Myocyte (in vitro differentiated cells): ENCODE results near the gene CPXM2. TPM values are rescaled to one million over a fixed set of nuclear protein-coding genes. Genes with fewer than 3 reads are reported as not detected.

Experiments
- DNase-seq: peaks from one replicate; pipeline ENCODE4 v3.0.0-alpha.2; 2012; ENCODE audit warnings: low read depth
- polyA plus RNA-seq: library from polyadenylated mRNA; unstranded; fragments of >200 nt; gene quantifications from one replicate; pipeline ENCODE4 v1.2.1, GENCODE V29; 2012; ENCODE audit warnings: missing spikeins
- total RNA-seq: library from RNA; depleted of rRNA; stranded (reverse); fragments of >200 nt; gene quantifications from 2 replicates; pipeline ENCODE4 v1.2.3, GENCODE V29; 2014

CPXM2 gene
- not detected in 2 replicates for total RNA-seq
- polyA plus RNA-seq: 0.04 TPM

DNA sequence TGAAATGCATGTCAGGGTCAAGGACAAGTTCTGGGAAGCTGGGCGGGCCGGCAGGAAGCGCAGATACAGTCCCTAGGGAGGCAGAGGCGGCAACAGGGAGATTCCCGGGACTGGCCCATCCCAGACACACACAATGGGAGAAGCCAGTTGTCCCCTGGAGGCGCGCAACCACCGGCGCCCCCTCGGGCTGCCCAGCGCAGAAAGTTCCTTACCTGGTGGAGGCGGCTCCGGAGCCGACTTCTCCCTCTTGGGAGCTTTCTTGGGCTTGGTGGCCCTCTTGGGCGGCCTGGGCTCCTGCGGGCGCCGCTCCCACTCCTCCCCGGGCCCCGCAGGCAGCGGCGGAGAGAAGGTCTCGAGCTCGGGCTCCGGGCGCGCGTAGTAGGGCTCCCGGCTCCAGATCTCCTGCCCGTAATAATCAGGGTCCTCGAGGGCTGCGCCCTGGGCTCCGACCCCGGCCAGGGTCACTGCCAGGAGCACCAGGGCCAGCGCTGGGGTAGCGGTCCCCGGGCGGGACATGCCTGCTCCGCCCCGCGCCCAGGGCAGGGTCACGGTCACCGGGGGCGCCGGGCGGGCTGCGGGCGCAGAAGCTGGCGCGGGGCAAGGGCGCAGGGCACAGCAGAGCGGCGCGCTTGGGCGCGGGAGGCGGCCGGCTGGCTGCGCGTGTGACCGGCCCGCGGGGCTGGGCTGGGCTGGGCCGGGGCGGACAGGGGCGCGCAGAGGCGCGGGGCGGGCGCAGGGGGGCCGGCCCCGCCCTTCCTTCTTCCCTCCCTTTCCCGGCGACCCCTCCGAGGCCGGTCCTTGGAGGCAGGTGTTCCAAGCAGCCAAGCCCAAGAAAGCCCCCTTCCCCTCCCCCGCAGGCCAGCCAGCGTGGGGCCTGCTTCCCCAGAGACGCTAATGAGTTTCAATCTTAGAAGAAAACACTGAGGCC lies at the start of gene CPXM2:
Gene CPXM2, minus strand, starts transcription at position 664 of the 928 bp plus-strand sequence. Its CDS starts 148 bp downstream, at position 516.
- no peak for DNase-seq

DNA sequence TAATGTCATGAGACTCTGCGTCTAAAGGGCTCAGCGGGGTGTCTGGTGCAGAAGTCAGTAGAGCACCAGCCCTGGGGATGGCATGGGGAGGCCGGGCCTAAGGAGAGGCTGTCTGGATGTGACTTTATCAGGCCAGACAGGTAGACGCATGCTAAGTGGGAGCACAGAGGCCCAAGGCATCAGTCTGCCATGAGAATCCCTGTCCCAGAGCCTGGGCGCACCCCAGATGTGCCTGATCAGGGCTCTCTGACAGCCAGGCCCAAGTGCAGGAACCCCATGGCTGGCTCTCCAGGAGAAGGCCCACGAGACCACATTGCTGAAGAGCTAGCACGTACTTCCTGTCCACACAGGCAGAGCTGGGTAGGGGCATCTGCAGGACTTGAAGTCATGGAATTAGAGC lies 48.0 kb upstream of the CPXM2 start:
- DNase-seq: no peak

DNA sequence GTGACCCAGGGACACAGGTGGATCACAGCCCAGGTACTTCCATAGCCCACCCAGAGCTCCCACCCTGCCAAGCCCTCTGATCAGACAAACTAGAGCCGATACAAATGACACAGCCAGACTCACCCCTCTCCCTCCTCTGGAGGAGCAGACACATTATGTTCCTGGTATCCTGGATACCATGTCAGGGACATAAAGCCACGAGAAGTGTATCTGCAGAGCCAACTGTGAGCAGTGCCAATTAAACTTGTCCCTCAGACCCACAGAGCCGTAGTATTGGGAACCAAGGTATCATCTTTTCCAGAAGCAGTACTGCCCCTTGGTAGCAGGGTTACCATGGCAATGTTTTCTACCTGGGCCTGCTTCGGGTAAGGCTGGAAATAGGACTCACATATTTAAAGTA lies 47.3 kb upstream of the CPXM2 start:
- DNase-seq: no peak

DNA sequence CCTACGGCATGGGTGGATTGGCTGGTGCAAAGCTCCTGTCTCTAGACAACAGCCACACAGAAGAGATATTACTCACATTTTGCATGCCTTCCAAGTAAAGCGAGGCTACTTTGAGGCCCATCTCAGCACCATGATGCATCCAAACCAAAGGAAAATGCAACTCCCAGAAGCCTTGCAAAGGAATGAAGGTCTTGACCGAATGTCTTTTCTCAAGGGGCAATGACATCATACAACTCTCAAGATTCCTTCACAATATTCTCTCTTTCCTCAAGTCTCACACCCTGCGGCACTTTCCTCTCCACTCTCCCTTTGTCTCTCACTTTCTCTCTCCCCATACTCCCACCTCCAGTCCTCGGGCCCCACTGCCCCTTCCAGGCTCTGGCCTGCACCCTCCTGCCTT lies 44.8 kb upstream of the CPXM2 start:
- DNase-seq: no peak

DNA sequence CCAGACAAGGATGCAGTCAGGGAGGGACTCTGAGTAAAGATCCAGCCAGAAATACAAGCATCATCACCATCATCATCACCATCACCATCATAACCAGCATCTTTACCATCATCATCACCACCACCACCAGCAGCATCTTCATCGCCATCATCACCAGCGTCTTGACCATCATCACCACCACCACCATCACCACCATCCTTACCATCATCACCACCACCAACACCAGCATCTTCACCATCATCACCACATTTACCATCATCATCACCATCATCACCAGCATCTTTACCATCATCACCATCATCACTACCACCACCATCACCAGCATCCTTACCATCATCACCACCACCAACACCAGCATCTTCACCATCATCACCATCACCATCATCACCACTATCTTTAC lies 44.1 kb upstream of the CPXM2 start:
- DNase-seq: no peak

DNA sequence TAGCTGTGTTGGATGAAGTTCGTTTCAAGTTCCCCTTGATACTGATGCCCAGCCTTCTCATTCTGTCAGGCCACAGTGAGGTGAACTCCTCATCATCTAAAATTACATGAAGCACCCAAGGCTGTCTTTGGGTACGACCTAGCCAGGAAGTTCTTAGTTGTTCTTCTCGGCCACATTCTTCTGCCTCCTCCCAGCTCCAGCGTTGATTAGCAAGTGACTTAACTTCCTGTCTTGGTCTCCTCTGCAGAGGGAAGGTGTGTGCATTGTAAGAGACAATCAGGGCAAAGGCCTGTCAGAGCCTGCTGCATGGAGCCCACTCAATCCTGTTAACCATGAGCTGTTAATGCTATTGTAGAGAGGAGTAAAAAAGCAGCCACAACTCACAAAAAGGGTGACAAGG lies 43.2 kb upstream of the CPXM2 start:
- no peak for DNase-seq

DNA sequence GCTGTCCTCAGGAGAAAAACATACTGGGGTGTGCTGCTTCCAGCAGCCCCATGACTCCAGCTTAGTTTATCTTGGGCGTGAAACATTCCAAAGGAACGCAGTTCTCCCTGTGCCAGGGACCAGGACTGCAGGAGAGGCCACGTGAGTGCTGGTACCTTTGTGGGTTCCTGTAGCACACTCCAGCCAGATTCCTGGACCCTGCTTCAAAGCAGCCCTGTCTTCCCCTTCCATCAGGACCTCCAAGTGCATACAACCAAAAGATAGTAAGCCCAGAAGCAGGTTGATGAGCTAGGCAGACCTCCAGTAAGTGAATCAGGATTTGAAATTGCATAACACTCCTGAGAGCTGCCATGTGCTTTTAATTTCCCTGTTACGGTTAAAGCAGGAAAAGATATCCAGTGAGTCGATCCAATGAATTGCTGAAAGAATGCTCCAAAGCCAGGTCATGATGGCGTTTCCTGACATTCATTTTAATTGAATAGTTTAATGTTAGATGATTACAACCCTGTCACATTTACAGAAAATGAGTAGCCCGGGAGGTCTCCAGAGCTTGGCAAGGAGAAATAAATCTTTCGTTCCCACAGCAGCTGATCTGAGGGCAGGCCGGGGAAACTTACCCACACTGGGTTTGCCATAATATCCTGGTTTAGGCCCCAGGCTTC lies 38.9 kb upstream of the CPXM2 start:
- DNase-seq: no peak

DNA sequence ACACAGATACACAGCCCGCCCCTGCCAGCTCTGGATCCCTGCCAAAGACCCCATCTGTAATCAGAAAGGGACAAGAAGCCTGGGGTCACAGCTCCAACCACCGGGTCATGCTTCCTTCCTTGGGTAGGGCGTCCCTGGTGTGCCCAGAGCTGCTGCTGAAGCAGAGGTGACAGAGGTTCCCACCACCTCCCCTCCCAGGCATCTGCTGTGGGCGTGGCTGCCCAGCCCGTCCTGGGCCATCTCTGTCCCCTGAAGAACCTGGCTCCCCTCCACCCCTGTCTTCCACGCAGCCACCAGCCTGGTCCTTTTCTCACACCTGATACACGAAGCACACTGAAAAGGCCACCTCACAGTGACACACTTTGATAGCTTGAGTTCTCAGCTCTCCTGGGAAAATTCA lies 38.2 kb upstream of the CPXM2 start:
- no peak for DNase-seq

DNA sequence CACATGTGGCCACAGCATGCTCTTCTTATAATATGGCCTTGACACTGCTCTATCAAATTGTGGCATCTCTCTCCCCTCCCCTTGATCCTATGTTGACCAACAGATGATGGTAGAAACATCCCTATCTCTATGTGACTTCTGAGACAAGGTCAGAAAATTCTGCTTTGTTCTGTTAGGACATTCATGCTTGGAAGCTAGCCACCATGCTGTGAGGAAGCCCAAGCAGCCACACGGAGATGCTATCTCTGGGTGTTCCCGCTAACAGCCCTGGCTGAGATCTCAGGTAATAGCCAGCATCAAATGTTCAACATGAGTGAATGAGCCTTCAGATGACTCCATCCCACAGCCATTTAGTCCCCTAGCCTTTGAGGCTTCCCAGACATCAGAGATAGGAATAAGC lies 36.8 kb upstream of the CPXM2 start:
- DNase-seq: no peak

DNA sequence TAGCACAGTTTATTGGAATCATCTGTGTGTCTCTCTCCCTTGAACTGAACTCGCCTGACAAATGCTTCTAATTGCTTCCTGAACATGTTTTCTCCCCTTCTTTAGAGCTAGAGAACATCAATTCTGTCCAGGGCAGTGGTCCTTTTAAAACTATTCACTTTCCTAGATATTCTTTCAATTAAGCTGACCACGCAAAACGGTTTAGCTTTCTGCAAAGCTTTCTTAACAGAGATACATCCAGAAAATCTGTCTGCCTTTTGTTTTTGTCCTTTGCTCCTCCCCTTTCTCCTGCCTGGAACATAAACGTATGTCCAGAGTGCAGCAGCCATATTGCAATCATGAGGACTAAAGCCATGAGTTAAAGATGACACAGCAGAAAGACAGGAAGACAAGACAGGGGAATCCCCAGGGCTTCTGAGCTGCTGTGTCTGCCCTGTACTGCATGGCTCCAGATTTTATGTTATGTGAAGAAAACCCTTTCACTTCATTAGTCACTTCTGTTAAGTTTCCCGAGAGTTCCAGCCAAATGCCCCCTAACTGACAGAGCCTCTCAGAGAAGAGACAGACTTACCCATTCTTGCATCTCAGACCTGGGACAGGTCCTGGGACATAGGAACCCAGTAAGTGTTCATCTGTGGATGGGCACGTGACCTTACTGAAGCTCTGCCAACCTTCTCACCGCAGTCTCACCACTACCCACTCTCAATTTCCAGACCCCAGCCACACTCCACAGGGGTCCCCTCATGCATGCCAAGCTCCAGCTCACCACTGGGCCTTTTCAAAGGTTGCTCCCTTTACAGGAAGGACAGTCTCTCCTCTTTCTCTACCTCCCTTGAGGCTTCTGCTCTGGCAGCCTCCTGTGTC lies 35.0 kb upstream of the CPXM2 start:
- no peak for DNase-seq

DNA sequence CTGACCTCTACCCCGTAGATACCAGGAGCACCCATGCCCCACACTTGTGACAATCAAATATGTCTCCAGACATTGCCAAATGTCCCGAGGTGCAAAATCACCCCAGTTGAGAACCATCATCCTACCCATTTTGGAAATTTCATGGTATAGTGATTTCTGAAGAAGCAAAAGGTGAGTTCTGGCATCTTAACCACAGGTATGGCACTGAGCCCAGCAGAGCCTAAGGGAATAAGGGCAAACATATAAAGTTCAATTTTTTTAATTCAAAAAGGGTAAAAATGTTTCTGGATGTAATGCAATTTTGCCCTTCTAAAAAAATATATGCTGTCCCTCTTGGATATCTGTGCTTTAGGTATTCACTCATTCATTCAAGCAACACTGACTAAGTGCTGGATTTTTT lies 30.5 kb upstream of the CPXM2 start:
- DNase-seq: no peak

DNA sequence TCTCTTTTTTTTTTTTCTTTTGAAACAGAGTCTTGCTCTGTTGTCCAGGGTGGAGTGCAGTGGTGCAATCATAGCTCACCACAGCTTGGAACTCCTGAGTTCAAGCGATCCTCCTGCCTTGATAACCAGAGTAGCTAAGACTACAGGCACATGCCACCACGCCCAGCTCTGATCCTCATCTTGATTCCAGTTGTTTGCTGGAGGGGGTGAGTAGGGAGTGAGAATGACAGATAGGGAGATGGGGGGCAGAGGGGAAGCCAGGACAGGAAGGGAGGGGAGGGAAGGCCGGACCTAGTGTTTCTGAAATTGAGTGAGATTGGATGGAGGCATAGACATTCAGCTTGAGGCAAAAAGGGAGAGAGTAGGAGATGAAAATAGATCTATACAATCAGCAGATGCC lies 25.2 kb upstream of the CPXM2 start:
- no peak for DNase-seq

DNA sequence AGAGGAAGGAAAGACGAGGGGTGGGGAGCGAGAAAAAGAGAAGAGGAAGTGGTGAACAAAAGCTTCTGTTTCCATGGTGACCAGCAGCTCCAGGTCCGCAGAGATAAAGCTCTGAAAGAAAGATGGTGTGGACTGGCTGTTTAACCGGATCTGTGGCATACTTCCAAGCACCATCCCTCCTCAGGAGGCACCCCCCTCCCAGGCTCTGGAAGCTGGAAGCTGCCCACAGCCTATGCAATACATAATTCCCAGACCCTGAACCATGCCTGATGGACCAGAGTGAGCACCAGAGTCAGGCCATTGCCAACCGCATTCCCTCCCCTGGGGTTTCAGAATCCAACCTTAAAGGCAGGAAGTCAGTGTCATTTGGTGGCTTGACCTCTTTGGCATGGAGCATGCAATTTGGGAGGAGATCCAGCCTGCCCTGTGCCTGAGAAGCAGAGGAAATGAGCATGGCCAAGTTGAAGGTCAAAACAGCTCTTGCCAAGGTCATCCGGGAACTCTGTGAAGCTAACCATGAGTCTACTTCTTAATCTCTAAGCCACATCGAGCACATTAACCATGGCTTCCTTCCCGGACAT lies 22.2 kb upstream of the CPXM2 start:
- no peak for DNase-seq

DNA sequence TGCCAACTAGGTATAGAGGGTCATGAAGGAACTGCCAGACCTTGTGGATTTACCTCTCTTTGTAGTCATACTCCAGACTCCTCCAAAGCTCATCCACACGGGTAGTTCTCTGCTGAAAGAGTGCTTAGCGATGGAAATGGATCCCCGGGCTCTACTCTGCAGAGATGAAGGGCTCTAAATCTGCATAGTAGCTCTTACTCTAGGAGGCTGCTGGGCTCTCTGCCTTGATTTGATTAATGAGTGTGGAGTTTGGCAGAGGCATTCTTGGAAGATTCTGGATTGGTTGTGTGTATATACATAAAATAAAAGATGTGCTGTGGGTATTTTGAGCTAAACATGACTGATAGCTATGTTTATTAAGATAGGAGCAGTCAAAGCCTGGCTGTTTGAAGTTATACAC lies 21.3 kb upstream of the CPXM2 start:
- DNase-seq: no peak

DNA sequence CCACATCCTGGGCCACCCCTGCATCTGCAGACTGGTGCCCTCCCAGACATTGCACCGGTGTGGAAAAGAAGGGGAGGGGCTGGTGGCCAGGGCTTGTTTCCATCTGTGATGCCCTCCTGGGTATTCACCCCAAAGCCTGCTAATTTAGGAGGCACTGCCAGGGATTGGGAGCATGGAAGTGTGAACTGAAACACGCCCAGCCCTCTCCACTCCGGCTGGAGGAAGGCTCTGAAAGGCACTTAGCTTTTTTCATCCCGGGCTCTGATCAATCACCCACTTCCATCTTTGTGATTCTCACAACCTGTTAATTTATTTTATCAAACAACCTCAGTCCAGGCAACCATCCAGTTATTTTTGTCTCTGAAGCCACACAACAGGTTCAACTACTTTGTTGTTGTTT lies 20.9 kb upstream of the CPXM2 start:
- DNase-seq: no peak

DNA sequence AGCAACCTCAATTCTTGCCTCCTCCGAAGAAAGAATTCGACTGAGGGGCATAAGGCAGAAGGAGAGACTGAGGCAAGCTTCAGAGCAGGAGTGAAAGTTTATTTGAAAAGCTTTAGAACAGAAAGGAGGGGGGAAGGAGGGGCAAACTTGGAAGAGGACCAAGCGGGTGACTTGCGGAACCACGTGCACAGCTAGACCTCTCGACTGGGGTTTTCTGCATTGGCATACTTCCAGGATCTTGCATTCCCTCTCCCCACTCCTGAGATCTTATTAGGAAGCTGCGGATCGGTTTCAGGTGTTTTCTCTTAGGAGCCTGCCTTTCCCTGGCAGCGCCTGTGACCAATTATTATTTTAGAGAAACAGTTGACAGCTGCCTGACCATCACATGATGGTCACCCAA lies 20.3 kb upstream of the CPXM2 start:
- DNase-seq: no peak

DNA sequence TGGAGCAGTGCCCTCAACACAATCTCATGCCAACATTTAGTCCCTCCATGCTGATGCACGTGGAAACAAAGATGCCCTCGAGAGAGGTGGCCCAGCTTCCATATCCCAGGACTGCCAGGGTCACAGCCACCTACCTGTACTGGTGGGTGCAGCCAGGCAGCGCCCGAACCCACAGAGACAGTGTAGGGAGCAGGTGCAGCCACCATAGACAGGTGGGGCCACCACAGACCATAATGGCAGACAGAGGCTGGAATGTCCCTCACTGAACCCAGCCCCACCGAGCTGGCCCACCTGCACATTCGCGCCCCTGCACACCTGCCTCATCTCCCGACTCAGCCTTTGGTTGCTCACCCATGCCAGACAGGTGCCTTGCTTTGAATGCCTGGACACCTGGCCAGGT lies 18.3 kb upstream of the CPXM2 start:
- DNase-seq: no peak

DNA sequence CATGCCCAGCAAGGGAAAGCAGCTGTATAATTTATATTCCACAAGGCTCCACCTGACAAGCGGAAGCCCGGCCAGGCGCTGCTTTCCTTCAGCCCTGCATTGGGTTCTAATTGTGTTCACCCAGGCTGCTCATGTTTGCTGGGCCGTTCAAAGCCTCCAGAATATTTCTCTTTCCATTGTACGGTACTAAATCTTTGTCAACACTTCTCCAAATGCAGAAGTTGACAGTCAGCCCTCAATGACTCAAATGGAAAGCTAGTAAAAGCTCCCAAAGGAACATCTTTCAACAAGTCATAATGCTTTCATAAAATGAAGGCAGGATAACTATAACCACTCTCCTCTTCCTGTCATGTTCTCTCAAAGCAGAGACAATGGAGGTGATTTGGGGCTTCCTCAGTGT lies 17.8 kb upstream of the CPXM2 start:
- no peak for DNase-seq

DNA sequence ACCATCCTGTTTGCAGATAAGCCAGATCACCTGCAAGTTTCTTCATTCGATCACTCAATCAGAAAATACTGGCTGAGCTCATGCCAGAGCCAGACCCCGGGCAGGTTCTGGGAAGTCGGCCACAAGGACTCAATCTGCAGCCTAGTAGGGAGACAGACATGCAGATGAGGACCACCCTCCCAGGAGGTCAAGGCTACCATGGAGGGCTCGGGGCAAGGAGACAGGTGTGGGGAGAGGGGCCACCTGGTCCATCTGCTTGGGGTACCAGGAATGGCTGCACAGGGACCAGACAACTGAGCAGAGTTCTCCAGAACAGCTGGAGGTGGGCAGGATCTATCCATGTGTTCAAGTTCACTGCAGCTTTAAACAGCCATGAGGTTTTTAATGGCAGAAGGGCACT lies 16.8 kb upstream of the CPXM2 start:
- DNase-seq: no peak

DNA sequence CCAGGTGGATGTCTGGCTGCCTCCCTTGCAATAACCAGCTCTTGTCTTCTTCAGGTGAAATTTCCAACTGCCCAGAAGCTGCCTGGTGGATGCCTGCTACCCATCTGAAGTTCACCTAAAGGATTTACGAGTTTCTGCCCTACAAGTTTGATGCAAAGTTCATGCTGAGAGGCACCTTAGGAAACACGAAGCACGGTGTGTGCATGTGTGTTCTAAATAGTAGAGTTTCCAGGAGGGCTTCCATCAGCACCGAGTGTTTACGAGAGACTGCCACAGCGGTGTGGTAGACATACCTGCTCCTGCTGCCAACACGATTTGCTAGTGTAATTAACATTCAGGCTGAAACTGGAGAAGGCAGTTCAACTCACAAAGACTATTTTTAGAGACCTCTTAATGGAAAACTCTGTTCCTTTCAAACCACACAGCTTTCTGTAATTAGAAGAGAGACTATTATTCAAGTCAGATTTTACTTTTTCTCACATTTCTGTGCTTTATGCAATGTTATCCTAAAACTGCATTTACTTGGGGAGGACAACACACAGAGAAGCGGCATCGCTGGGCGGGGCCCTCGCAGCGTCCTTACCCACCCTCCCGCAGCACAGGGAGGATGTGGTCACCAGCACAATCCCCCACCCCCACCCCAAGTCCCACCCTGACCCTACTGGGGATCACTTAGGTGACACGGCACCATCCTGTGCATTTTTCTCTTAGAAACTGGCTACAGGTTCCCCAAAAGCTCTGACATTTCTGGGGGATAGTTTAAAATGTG lies 15.5 kb upstream of the CPXM2 start:
- DNase-seq: no peak

DNA sequence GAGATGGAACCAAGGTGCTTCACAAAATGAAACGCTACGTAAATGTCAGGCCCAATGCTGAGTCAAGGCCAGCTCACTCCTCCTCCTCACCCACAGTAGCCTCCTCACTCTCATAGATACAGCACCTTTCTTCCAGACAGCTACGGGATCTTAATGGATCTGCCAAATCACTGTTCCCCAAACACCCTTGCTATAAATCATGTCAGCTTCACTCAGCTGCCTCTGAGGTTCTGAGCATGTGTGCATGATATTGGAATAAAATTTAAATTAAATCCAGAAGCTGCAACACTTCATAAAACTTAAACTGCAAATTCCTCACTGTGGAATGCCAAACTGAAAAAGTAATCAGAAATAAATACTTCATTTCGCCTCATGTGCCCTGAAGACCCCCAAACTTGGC lies 14.7 kb upstream of the CPXM2 start:
- no peak for DNase-seq
